GM18519 (cell line): Measurements from ENCODE around the gene NLN.
"Not testable (repeated sequence)": the region's sequence is repeated elsewhere in the genome, so short reads cannot be mapped to it uniquely, and the experiment has no call there.

ENCODE experiments used
- ATAC-seq: cut with Tn5 transposase; IDR thresholded peaks from one replicate; pipeline ENCODE4 v1.9.1; 2021; ENCODE audit warnings: mild to moderate bottlenecking, moderate library complexity; ENCODE audit not compliant: unreplicated experiment, low FRiP score

The NLN gene

GRCh38 chr5:65866837-65867521, 145.0 kb downstream of the NLN start:
- no peak for ATAC-seq

GRCh38 chr5:65867542-65868195, 145.7 kb downstream of the NLN start:
- no peak for ATAC-seq

- no peak for ATAC-seq
These were observed 146.5 kb downstream of the NLN start for GRCh38 chr5:65868509-65868908.

- ATAC-seq, result no peak
These were observed 149.2 kb downstream of the NLN start for GRCh38 chr5:65871182-65871581.

GRCh38 chr5:65871776-65872175, 149.8 kb downstream of the NLN start:
- not testable (repeated sequence) for ATAC-seq

- ATAC-seq, result no peak
These were observed 151.3 kb downstream of the NLN start for GRCh38 chr5:65873181-65873750.

GRCh38 chr5:65874241-65874640, 152.2 kb downstream of the NLN start:
- ATAC-seq, result no peak

GRCh38 chr5:65876496-65876895, 154.5 kb downstream of the NLN start:
- no peak for ATAC-seq

GRCh38 chr5:65876970-65877369, 155.0 kb downstream of the NLN start:
- no peak for ATAC-seq
